Lung microvascular endothelial cell (primary cell): ENCODE data around the gene PAQR6. TPM values are rescaled to one million over a fixed set of nuclear protein-coding genes. Genes with fewer than 3 reads are reported as not detected.

Source experiments
- DNase-seq, 2 donors: peaks; one replicate each; pipeline versions ENCODE4 v3.0.0 to v3.0.0-alpha.2; 2010; ENCODE audit warnings: low read depth in 2 of 2
- total RNA-seq: library from RNA; depleted of rRNA; stranded (reverse); fragments of >200 nt; gene quantifications from 2 replicates; pipeline ENCODE4 v1.2.1, GENCODE V29; 2014

Gene PAQR6
- total RNA-seq, 1 donor from 2014 or later = 0.60 TPM

DNA sequence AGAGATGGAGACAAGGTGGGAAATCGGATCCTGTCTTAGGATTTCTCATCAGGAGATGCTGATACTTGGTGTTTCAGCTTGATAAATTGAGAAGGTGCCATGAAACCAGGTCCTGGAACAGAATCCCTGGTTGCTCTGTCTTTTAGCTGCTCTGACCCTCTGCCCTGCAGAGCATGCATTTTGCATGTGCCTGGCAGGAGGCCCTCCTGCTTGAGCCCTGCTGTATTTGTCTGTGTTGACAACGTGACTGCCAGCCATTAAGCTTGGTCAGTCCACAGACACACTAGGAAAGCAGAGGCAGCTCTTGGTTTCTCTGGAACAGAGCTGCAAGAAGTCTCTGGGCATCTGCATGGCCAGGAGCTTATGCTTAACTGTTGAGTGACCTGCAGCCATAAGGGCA lies 51.4 kb downstream of the PAQR6 start:
- DNase-seq = no peak

DNA sequence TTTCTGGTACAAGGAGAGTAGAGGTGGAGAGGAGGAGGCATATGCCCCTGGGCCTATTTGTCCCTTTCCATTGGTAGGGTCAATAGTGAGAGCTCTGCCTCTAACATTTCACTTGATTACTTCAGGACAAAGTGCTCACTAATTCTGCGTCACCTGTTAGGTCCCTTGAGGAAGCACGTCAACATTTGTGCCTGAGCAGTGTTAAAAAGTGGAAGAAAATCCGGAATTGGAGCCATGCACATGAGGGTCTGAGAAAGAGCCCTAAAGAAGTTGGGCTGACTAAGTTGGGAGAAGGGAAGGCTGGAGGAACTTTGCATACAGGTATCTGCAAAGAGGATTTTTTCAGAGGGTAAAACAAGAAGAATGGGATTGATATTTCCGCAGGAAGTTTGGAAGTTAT lies 52.0 kb downstream of the PAQR6 start:
- DNase-seq = no peak

DNA sequence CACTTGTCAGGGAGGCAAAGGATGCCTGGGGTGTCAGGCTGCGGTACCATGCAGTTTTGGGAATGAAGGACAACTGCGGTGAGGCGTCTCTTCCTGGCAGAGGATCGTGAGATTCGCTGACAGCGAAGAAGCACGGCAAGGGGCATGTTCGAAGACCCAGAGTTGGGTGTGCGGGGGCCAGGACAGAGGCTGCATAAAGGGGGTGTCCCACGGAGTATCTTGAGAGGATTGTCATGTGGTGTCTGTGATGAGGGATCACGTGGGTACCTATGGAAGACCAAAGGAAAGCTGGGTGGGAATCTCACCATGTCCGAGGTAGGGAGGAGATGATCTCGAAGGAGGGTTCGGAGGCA lies 53.6 kb downstream of the PAQR6 start:
- peak; percentile 10 to 42 for DNase-seq

DNA sequence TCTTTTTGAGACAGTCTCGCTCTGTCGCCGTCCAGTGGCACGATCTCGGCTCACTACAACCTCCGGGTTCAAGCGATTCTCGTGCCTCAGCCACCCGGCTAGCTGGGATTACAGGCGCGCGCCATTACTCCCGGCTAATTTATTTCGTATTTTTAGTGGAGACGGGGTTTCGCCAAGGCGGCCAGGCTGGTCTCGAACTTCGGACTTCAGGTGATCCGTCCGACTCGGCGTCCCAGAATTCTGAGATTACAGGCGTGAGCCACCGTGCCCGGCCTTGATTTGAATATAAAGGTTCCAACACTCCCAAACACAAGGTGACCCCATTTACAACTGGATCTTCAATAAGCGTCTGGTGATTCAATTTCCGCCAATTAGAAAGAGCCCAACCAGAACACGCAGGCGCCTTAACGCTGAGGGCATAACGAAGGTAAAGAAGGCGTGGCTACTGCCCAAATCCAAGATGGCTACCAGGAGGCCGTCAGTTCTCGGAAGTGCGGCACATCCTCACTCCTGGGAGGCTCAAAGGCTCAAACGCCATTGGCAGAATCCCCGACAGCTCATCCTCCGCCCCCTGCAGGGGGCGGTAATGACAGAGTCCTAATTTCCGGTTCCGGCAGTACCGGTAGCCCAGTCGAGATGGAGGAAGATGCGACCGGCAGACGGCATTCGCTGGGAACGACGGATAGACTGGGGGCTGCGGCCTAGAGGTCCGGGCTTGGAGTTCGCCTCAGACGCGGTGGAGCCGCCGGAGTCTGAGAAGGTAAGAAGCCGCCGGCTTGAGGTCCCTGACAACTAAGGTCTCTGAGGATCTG lies 54.2 kb downstream of the PAQR6 start, which contains the start of gene SLC25A44:
TSS of gene SLC25A44 (plus strand) at position 617 of the 812 bp plus-strand sequence. CDS start 5,744 bp downstream, outside the sequence.
- peak; percentile 99 to 100 for DNase-seq

Other genes with a start within 250 kb of the PAQR6 start
- gene SSR2, start 227.1 kb downstream of the PAQR6 start, total RNA-seq = 342 and 396 TPM in 2 replicates
- gene UBQLN4, start 194.3 kb downstream of the PAQR6 start, total RNA-seq = 9.8 and 12.1 TPM in 2 replicates
- gene LAMTOR2, start 193.3 kb downstream of the PAQR6 start, total RNA-seq = 98.6 and 101 TPM in 2 replicates
- gene RAB25, start 186.9 kb downstream of the PAQR6 start, total RNA-seq = not detected in 2 replicates
- gene MEX3A, start 165.6 kb downstream of the PAQR6 start, total RNA-seq = 3.4 and 4.8 TPM in 2 replicates
- 187 and 399 TPM in 2 replicates for gene LMNA, start 133.3 kb downstream of the PAQR6 start, total RNA-seq
- gene SEMA4A, start 94.5 kb downstream of the PAQR6 start, total RNA-seq = 0.20 and 0.44 TPM in 2 replicates
- gene SLC25A44, start 54.0 kb downstream of the PAQR6 start, total RNA-seq = 7.0 and 9.3 TPM in 2 replicates
- 39.9 and 45.8 TPM in 2 replicates for gene PMF1, start 35.0 kb downstream of the PAQR6 start, total RNA-seq
- under 0.01 and 0.20 TPM in 2 replicates for gene BGLAP, start 5.9 kb downstream of the PAQR6 start, total RNA-seq
- gene SMG5, start 34.8 kb upstream of the PAQR6 start, total RNA-seq = 29.9 and 53.2 TPM in 2 replicates
- gene TMEM79, start 36.3 kb upstream of the PAQR6 start, total RNA-seq = 0.44 and 0.79 TPM in 2 replicates
- 38.3 and 56.4 TPM in 2 replicates for gene GLMP, start 47.6 kb upstream of the PAQR6 start, total RNA-seq
- 0.20 TPM in 1 of 2 replicates, not detected in the other for gene VHLL, start 51.3 kb upstream of the PAQR6 start, total RNA-seq
- 374 and 548 TPM in 2 replicates for gene CCT3, start 90.2 kb upstream of the PAQR6 start, total RNA-seq
- gene TSACC, start 90.5 kb upstream of the PAQR6 start, total RNA-seq = 0.22 TPM in 1 of 2 replicates, not detected in the other
- gene RHBG, start 121.2 kb upstream of the PAQR6 start, total RNA-seq = not detected in 2 replicates